ENCODE measurements around the gene CACNB4.

The CACNB4 gene

GRCh38 chr2:151792589-151792988 lies 306.3 kb downstream of the CACNB4 start:
- no peak overlapping the region for H3K9ac ChIP-seq
- H3K9me3 ChIP-seq (ENCODE audit: control insufficient read depth, low read length): no peaks in the 10 kb centered on the region
- no peaks in the 10 kb centered on the region for H3K27me3 ChIP-seq (ENCODE audit: control insufficient read depth, insufficient read depth, low read length)
- H3K27ac ChIP-seq: no peak overlapping the region
- no peak overlapping the region for H3K4me3 ChIP-seq (ENCODE audit: low read depth, low read length)
- H3K4me1 ChIP-seq: no peaks in the 10 kb centered on the region
- no peak overlapping the region for H3K4me2 ChIP-seq (ENCODE audit: low read length)
- no peak for TF ChIP-seq CTCF (IDR thresholded peaks at IDR 0.05)
- no peak overlapping the region for H2AFZ ChIP-seq
- H3K36me3 ChIP-seq (ENCODE audit: control insufficient read depth, insufficient read depth, low read length): no peaks in the 10 kb centered on the region
- no peaks in the 10 kb centered on the region for H3K79me2 ChIP-seq

- H3K27me3 ChIP-seq (ENCODE audit: control insufficient read depth, insufficient read depth, low read length): no peaks in the 10 kb centered on the region
- H3K4me1 ChIP-seq: no peaks in the 10 kb centered on the region
- H3K4me3 ChIP-seq (ENCODE audit: low read depth, low read length): no peak overlapping the region
- no peaks in the 10 kb centered on the region for H3K9me3 ChIP-seq (ENCODE audit: control insufficient read depth, low read length)
- no peak overlapping the region for H3K27ac ChIP-seq
- no peaks in the 10 kb centered on the region for H3K36me3 ChIP-seq (ENCODE audit: control insufficient read depth, insufficient read depth, low read length)
- no peaks in the 10 kb centered on the region for H3K79me2 ChIP-seq
- H3K4me2 ChIP-seq (ENCODE audit: low read length): no peak overlapping the region
- TF ChIP-seq CTCF (IDR thresholded peaks at IDR 0.05): no peak
- H2AFZ ChIP-seq: no peak overlapping the region
- no peak overlapping the region for H3K9ac ChIP-seq
Observed at GRCh38 chr2:151791545-151791944, 307.3 kb downstream of the CACNB4 start.

GRCh38 chr2:151790689-151791088 lies 308.2 kb downstream of the CACNB4 start:
- no peak overlapping the region for H3K4me3 ChIP-seq (ENCODE audit: low read depth, low read length)
- H3K27me3 ChIP-seq (ENCODE audit: control insufficient read depth, insufficient read depth, low read length): no peaks in the 10 kb centered on the region
- no peaks in the 10 kb centered on the region for H3K9me3 ChIP-seq (ENCODE audit: control insufficient read depth, low read length)
- no peaks in the 10 kb centered on the region for H3K79me2 ChIP-seq
- no peaks in the 10 kb centered on the region for H3K36me3 ChIP-seq (ENCODE audit: control insufficient read depth, insufficient read depth, low read length)
- TF ChIP-seq CTCF (IDR thresholded peaks at IDR 0.05): no peak
- H3K4me2 ChIP-seq (ENCODE audit: low read length): no peak overlapping the region
- no peak overlapping the region for H3K27ac ChIP-seq
- H3K4me1 ChIP-seq: no peaks in the 10 kb centered on the region
- no peak overlapping the region for H3K9ac ChIP-seq
- H2AFZ ChIP-seq: no peak overlapping the region

GRCh38 chr2:151789055-151789834 lies 309.6 kb downstream of the CACNB4 start:
- H3K9ac ChIP-seq: no peak overlapping the region
- H3K4me1 ChIP-seq: no peaks in the 10 kb centered on the region
- no peak overlapping the region for H3K4me3 ChIP-seq (ENCODE audit: low read depth, low read length)
- no peak overlapping the region for H3K4me2 ChIP-seq (ENCODE audit: low read length)
- H2AFZ ChIP-seq: no peak overlapping the region
- H3K36me3 ChIP-seq (ENCODE audit: control insufficient read depth, insufficient read depth, low read length): no peaks in the 10 kb centered on the region
- TF ChIP-seq CTCF (IDR thresholded peaks at IDR 0.05): no peak
- H3K9me3 ChIP-seq (ENCODE audit: control insufficient read depth, low read length): no peaks in the 10 kb centered on the region
- no peaks in the 10 kb centered on the region for H3K27me3 ChIP-seq (ENCODE audit: control insufficient read depth, insufficient read depth, low read length)
- H3K27ac ChIP-seq: no peak overlapping the region
- no peaks in the 10 kb centered on the region for H3K79me2 ChIP-seq

GRCh38 chr2:151786483-151786882 lies 312.4 kb downstream of the CACNB4 start:
- Histone ChIP-seq H3K4me3 (ENCODE audit: low read depth, low read length) (no peak overlapping the region), H3K9me3 (ENCODE audit: control insufficient read depth, low read length) (no peaks in the 10 kb centered on the region), H3K27ac (no peak overlapping the region), H3K36me3 (ENCODE audit: control insufficient read depth, insufficient read depth, low read length) (no peaks in the 10 kb centered on the region), H2AFZ (no peak overlapping the region), H3K4me2 (ENCODE audit: low read length) (no peak overlapping the region), H3K4me1 (no peaks in the 10 kb centered on the region), H3K79me2 (no peaks in the 10 kb centered on the region), H3K9ac (no peak overlapping the region), H3K27me3 (ENCODE audit: control insufficient read depth, insufficient read depth, low read length) (no peaks in the 10 kb centered on the region)
- TF ChIP-seq CTCF (IDR thresholded peaks at IDR 0.05): no peak

Data from parathyroid adenoma (tissue), 2 donors.